CD14-positive monocyte (primary cell): ENCODE results near the gene MED29. TPM values are rescaled to one million over a fixed set of nuclear protein-coding genes. Genes with fewer than 3 reads are reported as not detected.

Experiments used
- DNase-seq, 3 donors: peaks; one replicate each; pipeline ENCODE4 v3.0.0-alpha.2; 2011 to 2022
- H2AFZ ChIP-seq: 2 replicates; pipeline ENCODE4 v1.6.0; 2012; ENCODE audit warnings: mild to moderate bottlenecking, low read depth, low read length, inconsistent platforms; ENCODE audit not compliant: insufficient read depth, poor library complexity, severe bottlenecking
- H3K27ac ChIP-seq, 2 donors: 1 replicate in 1 of 2; 2 replicates in 1 of 2; pipeline ENCODE4 v1.5.1; 2012 to 2013; ENCODE audit warnings: low read length in 2 of 2, control low read depth in 1 of 2, inconsistent platforms in 1 of 2, low read depth in 1 of 2, mild to moderate bottlenecking in 1 of 2
- H3K27me3 ChIP-seq, 2 donors: one replicate each; pipeline versions ENCODE4 v1.6.0 to v1.6.1; 2011 to 2013; ENCODE audit warnings: low read length in 2 of 2; ENCODE audit not compliant: control insufficient read depth in 2 of 2, insufficient read depth in 2 of 2
- H3K36me3 ChIP-seq, 2 donors: replicated peaks in 1 of 2; 1 replicate in 1 of 2; 2 replicates in 1 of 2; pipeline versions ENCODE4 v1.5.1 to v1.6.1; 2012 to 2013; ENCODE audit warnings: low read length in 2 of 2, control low read depth in 1 of 2, inconsistent platforms in 1 of 2, mild to moderate bottlenecking in 1 of 2; ENCODE audit not compliant: insufficient read depth in 2 of 2, control insufficient read depth in 1 of 2
- H3K4me1 ChIP-seq, 2 donors: 1 replicate in 1 of 2; 2 replicates in 1 of 2; pipeline versions ENCODE4 v1.5.1 to v1.6.1; 2012 to 2013; ENCODE audit warnings: low read length in 2 of 2, control low read depth in 1 of 2, inconsistent platforms in 1 of 2, mild to moderate bottlenecking in 1 of 2, moderate library complexity in 1 of 2; ENCODE audit not compliant: insufficient read depth in 2 of 2, control insufficient read depth in 1 of 2
- H3K4me2 ChIP-seq: replicated peaks from 2 replicates; pipeline ENCODE3; 2012; ENCODE audit warnings: low read length, moderate library complexity, mild to moderate bottlenecking; ENCODE audit not compliant: poor library complexity, severe bottlenecking; ENCODE audit errors: extremely low read depth
- H3K4me3 ChIP-seq, 3 experiments: fragments of 200-600 bp in 1 of 3; sonication (generic) in 1 of 3; replicated peaks in 1 of 3; 1 replicate in 2 of 3; 2 replicates in 1 of 3; pipeline ENCODE4 v1.5.1; 2011 to 2013; ENCODE audit warnings: low read length in 3 of 3, mild to moderate bottlenecking in 3 of 3, control low read depth in 2 of 3, low read depth in 2 of 3, inconsistent platforms in 1 of 3, moderate library complexity in 1 of 3
- H3K79me2 ChIP-seq: 2 replicates; pipeline ENCODE4 v1.6.0; 2012; ENCODE audit warnings: mild to moderate bottlenecking, control low read depth, inconsistent platforms, low read length, moderate library complexity; ENCODE audit not compliant: insufficient read depth
- H3K9ac ChIP-seq: 2 replicates; pipeline ENCODE4 v1.6.0; 2017; ENCODE audit warnings: low read length, mild to moderate bottlenecking; ENCODE audit not compliant: insufficient read depth, poor library complexity, severe bottlenecking
- H3K9me3 ChIP-seq, 2 donors: replicated peaks in 1 of 2; 1 replicate in 1 of 2; 2 replicates in 1 of 2; pipeline versions ENCODE4 v1.5.1 to v1.6.1; 2012 to 2013; ENCODE audit warnings: low read length in 2 of 2, control low read depth in 1 of 2; ENCODE audit not compliant: control insufficient read depth in 1 of 2, insufficient read depth in 1 of 2
- H4K20me1 ChIP-seq: 2 replicates; pipeline ENCODE4 v1.6.0; 2012; ENCODE audit warnings: mild to moderate bottlenecking, low read length, control low read depth, moderate library complexity; ENCODE audit not compliant: insufficient read depth
- H3K27ac Mint-ChIP-seq, 7 donors: one replicate each; pipeline ENCODE4 v1.8.0; 2020; ENCODE audit warnings: mild to moderate bottlenecking in 7 of 7, mixed read lengths in 7 of 7, moderate library complexity in 6 of 7, inconsistent platforms in 2 of 7
- H3K27me3 Mint-ChIP-seq, 3 donors: one replicate each; pipeline ENCODE4 v1.8.0; 2021 to 2022; ENCODE audit warnings: low read depth in 3 of 3, mild to moderate bottlenecking in 3 of 3, mixed read lengths in 3 of 3, moderate library complexity in 3 of 3, inconsistent platforms in 1 of 3
- H3K36me3 Mint-ChIP-seq, 2 donors: one replicate each; pipeline ENCODE4 v1.8.0; 2020; ENCODE audit warnings: mixed read lengths in 2 of 2, inconsistent platforms in 1 of 2, mild to moderate bottlenecking in 1 of 2
- H3K4me1 Mint-ChIP-seq: one replicate; pipeline ENCODE4 v1.8.0; 2020; ENCODE audit warnings: mild to moderate bottlenecking, mixed read lengths
- H3K4me3 Mint-ChIP-seq, 2 donors: one replicate each; pipeline ENCODE4 v1.8.0; 2020; ENCODE audit warnings: mild to moderate bottlenecking in 2 of 2, mixed read lengths in 2 of 2, moderate library complexity in 1 of 2
- H3K9me3 Mint-ChIP-seq, 7 donors: one replicate each; pipeline ENCODE4 v1.8.0; 2020 to 2022; ENCODE audit warnings: mixed read lengths in 7 of 7, mild to moderate bottlenecking in 6 of 7, moderate library complexity in 6 of 7, inconsistent platforms in 2 of 7
- CTCF ChIP-seq: fragments of 200-600 bp; IDR thresholded peaks from one replicate; pipeline ENCODE4 v1.8.0; 2022; ENCODE audit warnings: antibody characterized with exemption, mild to moderate bottlenecking
- WGBS: methylation state at CpG from one replicate; pipeline ENCODE4 v1.1.5; 2013; ENCODE audit warnings: missing lambda C conversion rate; ENCODE audit not compliant: insufficient coverage; 5-methylcytosine and 5-hydroxymethylcytosine counted together
- intact Hi-C, 2 donors: fragments of 100-400 bp; cut with micrococcal nuclease; formaldehyde crosslinking; loops; one replicate each; pipeline versions ENCODE4 v1.15.0 to v1.15.1; 2023
- polyA plus RNA-seq, 3 donors: library from polyadenylated mRNA; depleted of rRNA in 1 of 3; unstranded in 2 of 3; stranded (reverse) in 1 of 3; fragments of 300-500 nt in 2 of 3; fragments of >200 nt in 1 of 3; fragmentation: Illumina TruSeq in 2 of 3; gene quantifications; 1 replicate in 2 of 3; 2 replicates in 1 of 3; pipeline ENCODE4 v1.2.3, GENCODE V29; 2012 to 2021

MED29 gene
- polyA plus RNA-seq, 3 donors: 35.8 to 38.2 (median 37.0) TPM

GRCh38 chr19:39397360-39398296 is 6.5 kb downstream of the MED29 start:
- Histone ChIP-seq H3K27ac (peak overlapping the region; percentile 97 to 99), H3K27me3 (no peaks in the 10 kb centered on the region), H3K4me2 (peak overlapping the region; percentile 73), H3K36me3 (peaks cover 19 to 31% of the 10 kb centered on the region in 2 donors), H4K20me1 (no peaks in the 10 kb centered on the region), H2AFZ (no peak overlapping the region), H3K4me3 (peak overlapping the region; percentile 35 to 63 (median 51)), H3K79me2 (peaks cover 68% of the 10 kb centered on the region), H3K4me1 (peaks cover 54 to 57% of the 10 kb centered on the region in 2 donors), H3K9me3 (no peaks in the 10 kb centered on the region), H3K9ac (peak overlapping the region; percentile 92)
- intact Hi-C loops: loop anchor here (1.0 to 10.0 kb wide), 4 partner anchors 9 to 137 kb away; partner anchors contain the start of genes EID2B (in 1 of the 2), PLEKHG2 (in 1 of the 2) and ZFP36 (in 1 of the 2)
- H3K27me3 Mint-ChIP-seq: peaks cover 0 to 5% (median 0%) of the 10 kb centered on the region in 3 donors
- H3K9me3 Mint-ChIP-seq: peaks cover 0 to 4% (median 0%) of the 10 kb centered on the region in 7 donors
- peak overlapping the region; percentile 89 to 93 for H3K4me3 Mint-ChIP-seq
- peak; percentile 94 for TF ChIP-seq CTCF
- WGBS: 25% methylated on average over 4 of the region's 17 CpGs
- H3K27ac Mint-ChIP-seq: peak overlapping the region; percentile 100
- peaks cover 49% of the 10 kb centered on the region for H3K4me1 Mint-ChIP-seq
- H3K36me3 Mint-ChIP-seq: peaks cover 31 to 68% of the 10 kb centered on the region in 2 donors
- peak; percentile 94 to 96 (median 95) for DNase-seq

- Mint-ChIP-seq H3K27me3 (peaks cover 0 to 5% (median 2%) of the 10 kb centered on the region in 3 donors), H3K4me3 (peak overlapping the region; percentile 89 to 93), H3K9me3 (peaks cover 0 to 4% (median 0%) of the 10 kb centered on the region in 7 donors), H3K36me3 (peaks cover 29 to 61% of the 10 kb centered on the region in 2 donors), H3K27ac (peak overlapping the region; percentile 100), H3K4me1 (peaks cover 49% of the 10 kb centered on the region)
- TF ChIP-seq CTCF: no peak
- Histone ChIP-seq H3K4me2 (peak overlapping the region; percentile 73), H3K79me2 (peaks cover 70% of the 10 kb centered on the region), H2AFZ (no peak overlapping the region), H3K4me3 (peak overlapping the region; percentile 35 to 63 (median 51)), H3K36me3 (peaks cover 19 to 29% of the 10 kb centered on the region in 2 donors), H3K4me1 (peaks cover 61 to 63% of the 10 kb centered on the region in 2 donors), H3K27ac (peak overlapping the region; percentile 97 to 99), H3K9ac (peak overlapping the region; percentile 92), H4K20me1 (no peaks in the 10 kb centered on the region), H3K9me3 (no peaks in the 10 kb centered on the region), H3K27me3 (no peaks in the 10 kb centered on the region)
- 4% methylated on average over 10 of the region's 11 CpGs for WGBS
- peak; percentile 99 to 100 (median 99) for DNase-seq
- intact Hi-C loops: loop anchor here (1.0 to 10.0 kb wide), 3 partner anchors 8 to 136 kb away; partner anchors contain the start of genes EID2B (in 1 of the 2), PLEKHG2 (in 1 of the 2) and ZFP36 (in 1 of the 2)
Measured at GRCh38 chr19:39398297-39398864, 7.2 kb downstream of the MED29 start.
